Peyer's patch (tissue), 4 donors: Measurements from ENCODE around the gene FNIP2.

Experiments used
- POLR2A ChIP-seq, 2 donors: fragments of 450-650 bp; IDR thresholded peaks; one replicate each; pipeline ENCODE4 v1.5.1; 2017; ENCODE audit warnings: antibody characterized with exemption in 2 of 2, mild to moderate bottlenecking in 2 of 2, moderate library complexity in 2 of 2
- TF ChIP-seq, protein P1 (sequence below), 6 experiments: fragments of 450-650 bp in 4 of 6; fragments of 200-600 bp in 2 of 6; sonication (generic) in 1 of 6; IDR thresholded peaks; one replicate each; pipeline ENCODE4 v1.5.1; 2017 to 2019; ENCODE audit warnings: antibody characterized with exemption in 6 of 6, mild to moderate bottlenecking in 3 of 6, moderate library complexity in 1 of 6

DNA sequence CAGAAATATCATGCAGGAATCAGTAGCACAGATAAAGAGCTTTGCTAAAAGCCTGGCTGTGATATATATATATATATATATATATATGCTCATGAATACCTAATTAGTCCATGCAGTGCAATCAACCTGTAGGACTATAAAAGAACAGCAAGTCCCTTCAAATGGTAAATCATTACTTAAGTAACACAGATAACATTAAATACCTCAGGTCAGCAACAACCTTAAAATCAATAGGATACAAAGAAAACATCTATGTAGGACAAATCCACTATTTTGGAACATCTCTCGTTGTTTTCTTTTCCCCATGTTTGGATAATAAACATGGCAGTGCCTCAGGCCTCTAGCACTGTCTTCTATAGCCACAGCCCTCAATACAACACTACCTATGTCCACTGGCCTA, 106.6 kb downstream of the FNIP2 start:
- TF ChIP-seq, protein P1, sequence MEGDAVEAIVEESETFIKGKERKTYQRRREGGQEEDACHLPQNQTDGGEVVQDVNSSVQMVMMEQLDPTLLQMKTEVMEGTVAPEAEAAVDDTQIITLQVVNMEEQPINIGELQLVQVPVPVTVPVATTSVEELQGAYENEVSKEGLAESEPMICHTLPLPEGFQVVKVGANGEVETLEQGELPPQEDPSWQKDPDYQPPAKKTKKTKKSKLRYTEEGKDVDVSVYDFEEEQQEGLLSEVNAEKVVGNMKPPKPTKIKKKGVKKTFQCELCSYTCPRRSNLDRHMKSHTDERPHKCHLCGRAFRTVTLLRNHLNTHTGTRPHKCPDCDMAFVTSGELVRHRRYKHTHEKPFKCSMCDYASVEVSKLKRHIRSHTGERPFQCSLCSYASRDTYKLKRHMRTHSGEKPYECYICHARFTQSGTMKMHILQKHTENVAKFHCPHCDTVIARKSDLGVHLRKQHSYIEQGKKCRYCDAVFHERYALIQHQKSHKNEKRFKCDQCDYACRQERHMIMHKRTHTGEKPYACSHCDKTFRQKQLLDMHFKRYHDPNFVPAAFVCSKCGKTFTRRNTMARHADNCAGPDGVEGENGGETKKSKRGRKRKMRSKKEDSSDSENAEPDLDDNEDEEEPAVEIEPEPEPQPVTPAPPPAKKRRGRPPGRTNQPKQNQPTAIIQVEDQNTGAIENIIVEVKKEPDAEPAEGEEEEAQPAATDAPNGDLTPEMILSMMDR (IDR thresholded peaks at IDR 0.05), result no peak
- no peak for TF ChIP-seq POLR2A (IDR thresholded peaks at IDR 0.05)
